ENCODE data around the gene TSR3.

The TSR3 gene

DNA sequence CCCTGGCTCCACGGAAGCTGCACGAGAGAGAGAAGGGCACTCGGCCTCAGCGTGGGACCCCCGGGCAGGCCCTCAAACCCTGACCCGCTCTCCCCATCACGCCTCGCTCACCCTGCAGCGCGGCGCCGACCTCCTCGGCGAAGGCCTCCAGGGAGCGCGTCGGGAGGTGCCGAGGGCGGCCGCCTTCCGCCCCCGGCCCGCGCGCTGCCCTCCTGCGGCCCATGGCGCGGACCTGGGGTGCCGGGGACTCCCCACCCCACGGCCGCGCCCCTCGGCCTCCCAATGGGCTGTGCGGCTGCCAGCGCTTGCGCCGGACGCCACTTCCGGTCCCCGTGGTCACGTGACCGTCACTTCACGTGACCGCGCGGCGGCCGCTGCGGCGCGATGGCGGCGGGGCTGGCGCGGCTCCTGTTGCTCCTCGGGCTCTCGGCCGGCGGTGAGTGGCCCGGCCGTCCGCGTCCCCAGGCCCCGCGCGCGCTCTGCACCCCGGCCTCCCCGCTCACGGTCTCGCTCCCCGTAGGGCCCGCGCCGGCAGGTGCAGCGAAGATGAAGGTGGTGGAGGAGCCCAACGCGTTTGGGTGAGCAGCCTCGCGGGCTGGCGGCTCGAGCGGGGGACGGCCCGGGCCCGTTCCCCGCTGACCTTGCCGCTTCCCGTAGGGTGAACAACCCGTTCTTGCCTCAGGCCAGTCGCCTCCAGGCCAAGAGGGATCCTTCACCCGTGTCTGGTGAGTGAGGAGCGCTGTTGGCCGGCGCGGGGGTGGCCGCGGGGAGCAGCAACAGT, at the start of gene TSR3, which contains the start of gene GNPTG:
TSS of gene TSR3 (minus strand) at position 297 of the 781 bp plus-strand sequence. CDS start at position 223, 74 bp downstream.
TSS of gene GNPTG (plus strand) at position 350 of the 781 bp plus-strand sequence. CDS start at position 385, 35 bp downstream.
- DNase-seq, result peak; percentile 7

DNA sequence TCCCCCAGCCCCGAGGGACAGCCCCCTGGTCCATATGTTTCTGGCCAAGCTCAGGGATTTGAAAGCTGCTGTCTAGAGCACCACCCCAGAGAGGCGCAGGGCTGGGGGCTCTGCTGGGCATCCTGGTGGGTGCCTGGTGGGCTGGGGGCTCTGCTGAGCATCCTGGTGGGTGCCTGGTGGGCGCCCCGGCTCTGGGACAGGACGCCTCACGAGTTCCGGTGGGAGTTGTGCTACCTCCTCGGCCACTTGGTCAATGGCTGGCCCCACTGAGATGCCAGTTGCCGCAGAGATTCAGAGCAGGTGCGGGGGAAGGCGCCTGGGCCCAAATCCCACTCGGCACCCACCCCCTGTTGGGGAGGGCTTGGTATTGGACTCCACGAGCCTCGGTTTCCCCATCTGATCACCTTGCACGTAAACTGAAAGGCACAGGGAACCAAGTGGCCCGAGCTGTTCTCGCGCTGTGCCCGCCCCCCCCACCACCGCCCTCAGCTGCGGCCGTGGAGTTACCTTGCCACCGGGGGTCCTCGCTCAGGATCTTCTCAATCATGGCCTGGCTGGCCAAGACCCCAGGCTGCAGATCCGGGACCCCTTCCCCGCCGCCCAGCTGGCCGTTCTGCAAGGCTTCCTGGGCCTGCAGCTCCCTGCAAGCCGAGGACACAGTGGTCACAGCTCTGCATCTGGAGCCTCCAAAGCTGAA, 49.5 kb upstream of the TSR3 start:
- no peak for DNase-seq

- no peak for DNase-seq
These were observed 47.3 kb upstream of the TSR3 start for GRCh38 chr16:1398826-1399581.

- DNase-seq, result no peak
These were observed 46.7 kb upstream of the TSR3 start for GRCh38 chr16:1398351-1398750.

- no peak for DNase-seq
These were observed 46.1 kb upstream of the TSR3 start for GRCh38 chr16:1397779-1398178.

- DNase-seq, result no peak
These were observed 43.9 kb upstream of the TSR3 start for GRCh38 chr16:1395444-1396031.

DNA sequence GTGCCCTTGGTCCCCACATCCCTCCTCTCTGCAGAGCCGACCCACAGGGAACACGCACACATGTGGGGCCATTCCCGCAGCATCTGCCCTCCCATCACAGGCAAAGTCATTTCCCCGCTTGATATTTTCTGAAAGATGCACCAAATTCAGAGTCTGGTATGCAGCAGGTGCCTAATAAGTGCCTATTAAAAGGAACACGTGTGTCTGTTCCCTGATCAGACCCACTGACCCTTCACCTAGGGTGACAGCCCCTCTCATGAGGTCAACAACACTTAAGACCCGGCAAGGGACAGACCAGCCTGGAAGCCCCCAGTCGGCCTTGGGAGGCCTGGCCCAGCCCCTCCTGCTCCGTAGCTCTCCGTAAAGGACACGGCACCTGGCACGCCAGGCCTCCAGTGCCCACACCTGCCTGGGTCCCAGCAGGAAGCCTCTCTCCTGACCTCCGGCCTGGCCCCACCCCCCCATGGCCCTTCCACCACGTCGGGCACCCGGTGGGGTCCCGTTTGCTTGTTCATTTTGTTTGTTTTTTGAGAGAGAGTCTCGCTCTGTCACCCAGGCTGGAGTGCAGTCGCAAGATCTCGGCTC, 42.8 kb upstream of the TSR3 start:
- no peak for DNase-seq

DNA sequence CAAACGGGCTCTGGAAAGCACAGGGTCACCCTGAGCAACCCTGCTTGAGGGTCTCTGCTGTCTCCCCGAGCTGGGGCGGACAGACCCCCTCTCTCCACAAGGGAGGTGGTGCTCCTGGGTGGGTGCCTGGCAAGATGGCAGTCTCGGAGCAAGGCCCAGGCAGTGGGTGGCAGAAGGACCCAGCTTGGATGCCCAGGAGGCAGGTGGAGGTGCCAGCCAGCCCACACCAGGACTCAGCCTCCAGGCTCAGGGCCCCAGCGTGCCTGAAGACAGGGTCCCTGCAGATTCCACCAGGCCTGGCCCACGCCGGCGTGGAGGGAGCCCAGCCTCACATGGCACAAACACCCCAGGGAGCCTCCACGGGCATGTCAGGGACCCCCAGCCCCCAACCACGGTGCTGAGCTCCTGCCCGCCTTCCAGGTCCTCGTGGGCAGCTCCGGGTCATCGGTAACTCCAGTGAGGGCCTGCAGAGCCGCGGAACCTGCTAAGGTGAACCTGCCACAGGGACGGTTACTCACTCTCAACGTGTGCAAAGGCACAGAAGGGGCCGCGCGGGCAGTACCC, 42.0 kb upstream of the TSR3 start:
- no peak for DNase-seq

DNA sequence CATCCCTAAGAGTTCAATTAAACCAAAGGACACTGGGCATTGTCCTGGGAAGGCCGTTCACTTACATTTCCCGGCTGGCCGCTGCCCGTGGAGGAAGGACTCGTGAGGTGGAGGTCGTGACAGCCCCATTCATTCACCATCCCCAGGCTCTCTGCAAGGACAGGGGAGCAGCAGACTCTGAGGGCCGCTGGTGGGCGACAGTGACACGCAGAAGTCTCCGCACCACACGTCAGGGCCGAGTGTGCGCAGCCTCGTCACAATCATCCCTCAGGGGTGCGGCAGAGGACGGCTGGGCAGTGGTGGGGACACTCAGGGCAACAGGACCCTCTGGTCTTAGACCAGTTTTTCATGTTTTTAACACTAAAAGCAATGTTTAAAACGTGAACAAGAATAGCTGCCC, 41.1 kb upstream of the TSR3 start:
- no peak for DNase-seq

- DNase-seq, result no peak
These were observed 38.6 kb upstream of the TSR3 start for GRCh38 chr16:1390239-1390779.

GRCh38 chr16:1389762-1390161, 38.1 kb upstream of the TSR3 start:
- no peak for DNase-seq

- no peak for DNase-seq
These were observed 35.7 kb upstream of the TSR3 start for GRCh38 chr16:1387331-1387730.

GRCh38 chr16:1385232-1385631, 33.6 kb upstream of the TSR3 start:
- no peak for DNase-seq

- no peak for DNase-seq
These were observed 31.9 kb upstream of the TSR3 start for GRCh38 chr16:1383556-1383955.

DNA sequence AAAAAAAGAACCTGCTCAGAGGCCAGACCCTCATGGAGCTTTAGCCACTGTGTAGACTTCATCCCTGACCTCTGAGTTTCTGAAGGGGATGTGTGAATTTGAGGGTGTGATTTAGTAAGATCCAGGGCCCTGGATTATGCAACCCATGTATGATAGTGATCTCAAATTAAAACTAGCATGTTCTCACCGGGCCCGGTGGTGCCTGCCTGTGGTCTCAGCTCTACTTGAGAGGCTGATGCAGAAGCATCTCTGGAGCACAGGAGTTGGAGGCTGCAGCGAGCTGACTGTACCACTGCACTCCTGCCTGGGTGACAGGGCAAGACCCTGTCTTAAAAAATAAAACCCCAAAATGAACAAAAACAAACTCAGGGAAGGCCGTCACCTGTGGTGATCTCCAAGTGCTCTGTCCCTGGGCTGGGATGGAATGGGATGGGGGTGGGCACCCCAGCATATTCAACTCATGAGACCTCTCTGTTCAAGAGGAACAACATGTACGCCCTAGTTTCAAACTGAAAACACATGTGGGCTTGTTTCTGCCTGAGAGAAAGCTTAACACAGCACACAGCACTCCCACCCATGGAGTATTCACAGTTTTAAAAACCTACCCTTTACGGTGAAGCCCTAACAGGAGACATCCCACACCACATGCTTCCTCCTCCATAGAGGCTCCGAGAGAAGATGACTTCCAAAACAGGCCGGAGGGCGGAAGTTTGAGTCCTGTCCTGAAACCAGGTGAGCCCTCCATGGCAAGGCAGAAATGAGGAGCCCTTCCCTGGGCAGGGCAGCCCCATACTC, 30.1 kb upstream of the TSR3 start:
- DNase-seq, result no peak

- no peak for DNase-seq
These were observed 28.5 kb upstream of the TSR3 start for GRCh38 chr16:1380195-1380594.

DNA sequence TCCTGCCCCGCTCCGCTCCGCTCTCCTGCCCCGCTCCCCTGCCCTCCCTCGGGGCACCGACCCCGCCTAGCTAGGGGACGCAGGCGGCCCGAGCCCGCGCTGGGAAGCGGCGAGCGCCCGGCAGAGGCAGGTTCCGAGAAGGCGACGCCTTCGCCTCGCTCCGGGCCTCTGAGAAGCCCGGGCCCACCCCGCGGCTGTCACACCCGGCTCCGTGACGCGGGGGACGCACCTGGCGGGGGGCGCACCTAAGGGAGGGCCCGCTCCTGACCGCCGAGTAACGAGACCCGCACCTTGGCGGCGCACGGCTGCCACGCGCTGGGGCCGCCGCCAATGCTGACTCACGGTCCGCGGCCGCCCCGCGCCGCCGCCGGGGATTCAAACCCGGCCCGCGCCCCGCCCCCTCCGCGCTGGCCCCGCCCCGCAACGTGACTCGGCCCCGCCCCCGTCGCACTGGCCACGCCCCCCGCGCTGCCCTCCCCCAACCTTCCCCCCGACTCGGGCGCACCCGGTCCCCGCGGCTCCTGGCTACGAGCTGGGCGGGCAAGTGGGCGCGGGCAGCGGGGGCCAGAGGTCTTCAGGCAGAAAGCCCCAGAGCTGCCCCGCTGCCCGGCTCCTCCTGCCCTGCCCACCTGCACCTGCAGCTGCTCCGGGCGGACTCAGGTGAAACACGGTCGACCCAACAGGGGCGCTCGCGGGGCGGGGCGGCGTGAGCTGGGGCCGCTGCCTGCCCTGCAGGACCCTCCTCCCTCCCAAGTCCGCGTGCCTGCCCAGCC, 27.8 kb upstream of the TSR3 start:
- no peak for DNase-seq

- DNase-seq, result no peak
These were observed 27.2 kb upstream of the TSR3 start for GRCh38 chr16:1378804-1379303.

GRCh38 chr16:1378087-1378803, 26.6 kb upstream of the TSR3 start:
- no peak for DNase-seq

Data from DMS 273 treated with DMSO at 0.1 percent for 48 hours (cell line).